CD4-positive, alpha-beta T cell (primary cell): ENCODE data around the gene MYH7B. TPM values are rescaled to one million over a fixed set of nuclear protein-coding genes. Genes with fewer than 3 reads are reported as not detected.
A peak's percentile ranks its signal among the peaks of the same experiment; 100 is the strongest.

Experiments
- ATAC-seq: fragments of 200-7000 bp; cut with Tn5 transposase; one replicate; pipeline ENCODE4 v1.10.0; 2022; ENCODE audit warnings: mild to moderate bottlenecking; ENCODE audit not compliant: poor library complexity
- CTCF ChIA-PET: fragments of 350-600 bp; sonication (Branson Sonifier 250); formaldehyde crosslinking; loops from one replicate; lab custom pipeline; 2021; ENCODE audit warnings: antibody characterized with exemption, inconsistent platforms; lab: Charles Lee
- POLR2A ChIA-PET: fragments of 350-600 bp; sonication (Branson Sonifier 250); formaldehyde crosslinking; loops from one replicate; lab custom pipeline; 2021; ENCODE audit warnings: antibody characterized with exemption, inconsistent platforms; lab: Charles Lee
- DNase-seq, 14 experiments: peaks; one replicate each; pipeline ENCODE4 v3.0.0-alpha.2; 2013 to 2020; ENCODE audit warnings: mixed read lengths in 2 of 14
- H3K27ac ChIP-seq, 2 donors: one replicate each; pipeline versions ENCODE4 v1.5.1 to v1.7.0; 2013; ENCODE audit warnings: low read length in 2 of 2, low read depth in 1 of 2, mild to moderate bottlenecking in 1 of 2
- H3K27me3 ChIP-seq, 2 experiments: 1 replicate in 1 of 2; 2 replicates in 1 of 2; pipeline versions ENCODE4 v1.6.1 to v1.7.0; 2013; ENCODE audit warnings: low read length in 2 of 2, control low read depth in 1 of 2, mild to moderate bottlenecking in 1 of 2, moderate library complexity in 1 of 2; ENCODE audit not compliant: insufficient read depth in 2 of 2, control insufficient read depth in 1 of 2
- H3K36me3 ChIP-seq: one replicate; pipeline ENCODE4 v1.6.1; 2013; ENCODE audit warnings: low read length, control low read depth; ENCODE audit not compliant: insufficient read depth
- H3K4me1 ChIP-seq: one replicate; pipeline ENCODE4 v1.6.1; 2013; ENCODE audit warnings: low read length, control low read depth; ENCODE audit not compliant: insufficient read depth
- H3K4me3 ChIP-seq: one replicate; pipeline ENCODE4 v1.5.1; 2013; ENCODE audit warnings: mild to moderate bottlenecking, low read length, moderate library complexity
- H3K9me3 ChIP-seq, 2 experiments: 1 replicate in 1 of 2; 2 replicates in 1 of 2; pipeline versions ENCODE4 v1.6.1 to v1.7.0; 2013; ENCODE audit warnings: low read length in 2 of 2, mild to moderate bottlenecking in 2 of 2, control low read depth in 1 of 2, moderate library complexity in 1 of 2; ENCODE audit not compliant: control insufficient read depth in 1 of 2, insufficient read depth in 1 of 2
- H3K27ac Mint-ChIP-seq: one replicate; pipeline ENCODE4 v1.8.0; 2020; ENCODE audit warnings: mixed read lengths
- H3K27me3 Mint-ChIP-seq: one replicate; pipeline ENCODE4 v1.8.0; 2021; ENCODE audit warnings: mixed read lengths
- H3K36me3 Mint-ChIP-seq: one replicate; pipeline ENCODE4 v1.8.0; 2021; ENCODE audit warnings: low read depth, mixed read lengths
- H3K4me1 Mint-ChIP-seq: one replicate; pipeline ENCODE4 v1.8.0; 2021; ENCODE audit warnings: low read depth, mixed read lengths
- H3K4me3 Mint-ChIP-seq: one replicate; pipeline ENCODE4 v1.8.0; 2020; ENCODE audit warnings: mild to moderate bottlenecking, mixed read lengths
- H3K9me3 Mint-ChIP-seq: one replicate; pipeline ENCODE4 v1.8.0; 2020; ENCODE audit warnings: mixed read lengths
- CTCF ChIP-seq: fragments of 200-600 bp; IDR thresholded peaks from one replicate; pipeline ENCODE4 v1.8.0; 2022; ENCODE audit warnings: antibody characterized with exemption, mild to moderate bottlenecking
- intact Hi-C, 2 experiments: fragments of 100-400 bp; cut with DNase I in 1 of 2; cut with micrococcal nuclease in 1 of 2; formaldehyde crosslinking; loops; one replicate each; pipeline versions ENCODE4 v1.15.1 to v1.9.0; 2023 to 2025; cut with DNase I, micrococcal nuclease
- total RNA-seq, 174 experiments: library from RNA in 2 of 174; stranded (reverse) in 2 of 174; gene quantifications; one replicate each; pipeline ENCODE4 v1.2.3 and lab custom pipeline; 2021 to 2026

The MYH7B gene
- total RNA-seq, 2 experiments from 2014 or later, result 0.53 to 0.58 TPM

GRCh38 chr20:34956041-34956458, 382 bp downstream of the MYH7B start:
- Histone ChIP-seq H3K4me3 (peak overlapping the region; percentile 87), H3K4me1 (peaks cover 19% of the 10 kb centered on the region), H3K27me3 (no peaks in the 10 kb centered on the region), H3K36me3 (peaks cover 5% of the 10 kb centered on the region), H3K9me3 (no peaks in the 10 kb centered on the region), H3K27ac (peak overlapping the region; percentile 62 to 70)
- ChIA-PET POLR2A (interaction anchor here (0.6 to 2.1 kb wide), 5 partner anchors 19 to 322 kb away, joined by 3 to 13 read pairs (median 3); partner anchors contain the start of genes GGT7 and MMP24OS), CTCF (interaction anchor here (0.7 to 2.1 kb wide), 8 partner anchors 68 to 140 kb away, joined by 3 to 21 read pairs (median 4); partner anchors contain the start of genes ACSS2 and GGT7)
- no peaks in the 10 kb centered on the region for H3K9me3 Mint-ChIP-seq
- intact Hi-C loops, result loop anchor here in 1 of 2 experiments (5.0 to 10.0 kb wide), 3 partner anchors 321 to 961 kb away; partner anchors contain the start of genes AHCY, MMP24OS and RALY
- H3K4me1 Mint-ChIP-seq, result peaks cover 28% of the 10 kb centered on the region
- H3K4me3 Mint-ChIP-seq, result peak overlapping the region; percentile 94
- no peak for ATAC-seq
- peaks cover 8% of the 10 kb centered on the region for H3K36me3 Mint-ChIP-seq
- DNase-seq, result no peak
- H3K27me3 Mint-ChIP-seq, result no peaks in the 10 kb centered on the region
- TF ChIP-seq CTCF, result peak; percentile 23
- H3K27ac Mint-ChIP-seq, result peak overlapping the region; percentile 91

- no peak for TF ChIP-seq CTCF
- Mint-ChIP-seq H3K36me3 (peaks cover 8% of the 10 kb centered on the region), H3K4me1 (peaks cover 28% of the 10 kb centered on the region), H3K27ac (peak overlapping the region; percentile 91), H3K9me3 (no peaks in the 10 kb centered on the region), H3K27me3 (no peaks in the 10 kb centered on the region), H3K4me3 (no peak overlapping the region)
- DNase-seq (no peak), ATAC-seq (no peak)
- CTCF ChIA-PET, result interaction anchor here (1.1 to 1.5 kb wide), 2 partner anchors 69 to 73 kb away, joined by 3 to 4 read pairs; no protein-coding TSS in a partner anchor
- POLR2A ChIA-PET, result interaction anchor here (0.7 to 2.1 kb wide), 2 partner anchors 83 to 190 kb away, joined by 3 to 13 read pairs; partner anchors contain the start of gene GGT7
- H3K27ac ChIP-seq, result no peak overlapping the region
- no peaks in the 10 kb centered on the region for H3K27me3 ChIP-seq
- intact Hi-C loops, result loop anchor here in 1 of 2 experiments (5.0 to 10.0 kb wide), 3 partner anchors 320 to 962 kb away; partner anchors contain the start of genes AHCY, MMP24OS and RALY
- H3K9me3 ChIP-seq, result no peaks in the 10 kb centered on the region
- peaks cover 19% of the 10 kb centered on the region for H3K4me1 ChIP-seq
- H3K36me3 ChIP-seq, result no peaks in the 10 kb centered on the region
- no peak overlapping the region for H3K4me3 ChIP-seq
Observed at GRCh38 chr20:34956751-34957472, 1.2 kb downstream of the MYH7B start.

- Histone ChIP-seq H3K4me3 (no peak overlapping the region), H3K27me3 (no peaks in the 10 kb centered on the region), H3K36me3 (no peaks in the 10 kb centered on the region), H3K4me1 (no peaks in the 10 kb centered on the region), H3K27ac (no peak overlapping the region), H3K9me3 (no peaks in the 10 kb centered on the region)
- ChIA-PET POLR2A (no interaction called here), CTCF (no interaction called here)
- peaks cover 5% of the 10 kb centered on the region for H3K4me1 Mint-ChIP-seq
- DNase-seq (no peak), ATAC-seq (no peak)
- no peaks in the 10 kb centered on the region for H3K36me3 Mint-ChIP-seq
- H3K27me3 Mint-ChIP-seq, result no peaks in the 10 kb centered on the region
- H3K9me3 Mint-ChIP-seq, result no peaks in the 10 kb centered on the region
- H3K4me3 Mint-ChIP-seq, result no peak overlapping the region
- no peak for TF ChIP-seq CTCF
- intact Hi-C loops, result no loop called here
- H3K27ac Mint-ChIP-seq, result no peak overlapping the region
Observed at GRCh38 chr20:34964486-34964885, 8.8 kb downstream of the MYH7B start.
